NCI-H2081 (cell line): ENCODE results near the gene CRYL1.

Experiments used
- DNase-seq, 2 experiments: peaks; one replicate each; lab custom pipeline; 2025; lab: John Stamatoyannopoulos, UW

Gene CRYL1

DNA sequence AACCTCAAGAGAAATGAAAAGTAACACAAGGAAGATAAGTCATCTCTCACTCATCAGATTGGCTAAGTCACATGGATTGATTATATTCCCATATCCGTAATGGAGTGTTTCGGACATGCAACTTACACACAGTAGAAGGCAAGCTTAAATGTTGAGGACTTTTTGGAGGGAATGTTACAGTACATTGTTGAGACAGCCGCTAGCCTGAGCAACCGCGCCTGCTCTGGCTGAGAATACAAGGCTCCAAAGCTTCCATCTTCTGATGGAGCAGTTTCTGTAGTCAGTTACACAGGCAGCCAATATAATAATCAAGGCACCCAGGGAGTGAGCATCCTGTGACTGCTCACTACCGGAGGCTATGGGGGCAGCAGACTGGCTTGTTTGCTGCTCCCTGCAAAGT lies 1.0 kb upstream of the CRYL1 start:
- DNase-seq, result peak in 1 of 2 experiments; percentile 3

- peak in 1 of 2 experiments; percentile 10 for DNase-seq
Observed at GRCh38 chr13:20525144-20525600, 485 bp downstream of the CRYL1 start.

- DNase-seq, result no peak
Observed at GRCh38 chr13:20521364-20522115, 4.1 kb downstream of the CRYL1 start.

DNA sequence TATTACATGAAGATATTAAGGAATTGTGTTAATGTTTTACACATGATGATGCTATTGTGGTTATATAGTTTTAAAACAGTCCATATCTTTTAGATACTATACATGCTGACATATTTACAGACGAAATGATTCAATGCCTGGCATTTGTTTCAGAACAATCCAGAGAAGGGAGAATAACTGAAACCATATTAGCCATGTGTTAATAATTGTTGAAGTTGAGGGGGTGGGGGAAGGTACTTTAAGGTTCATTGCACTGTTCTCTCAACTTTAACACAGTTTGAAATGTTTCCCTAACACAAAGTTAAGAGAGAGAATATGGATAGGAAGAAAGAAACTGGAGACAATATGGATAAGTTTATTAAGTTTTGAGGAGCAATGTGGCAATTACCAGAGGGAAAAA lies 5.8 kb downstream of the CRYL1 start:
- DNase-seq, result no peak

- DNase-seq, result no peak
Observed at GRCh38 chr13:20518660-20519100, 7.0 kb downstream of the CRYL1 start.

- DNase-seq, result no peak
Observed at GRCh38 chr13:20514866-20515265, 10.8 kb downstream of the CRYL1 start.

DNA sequence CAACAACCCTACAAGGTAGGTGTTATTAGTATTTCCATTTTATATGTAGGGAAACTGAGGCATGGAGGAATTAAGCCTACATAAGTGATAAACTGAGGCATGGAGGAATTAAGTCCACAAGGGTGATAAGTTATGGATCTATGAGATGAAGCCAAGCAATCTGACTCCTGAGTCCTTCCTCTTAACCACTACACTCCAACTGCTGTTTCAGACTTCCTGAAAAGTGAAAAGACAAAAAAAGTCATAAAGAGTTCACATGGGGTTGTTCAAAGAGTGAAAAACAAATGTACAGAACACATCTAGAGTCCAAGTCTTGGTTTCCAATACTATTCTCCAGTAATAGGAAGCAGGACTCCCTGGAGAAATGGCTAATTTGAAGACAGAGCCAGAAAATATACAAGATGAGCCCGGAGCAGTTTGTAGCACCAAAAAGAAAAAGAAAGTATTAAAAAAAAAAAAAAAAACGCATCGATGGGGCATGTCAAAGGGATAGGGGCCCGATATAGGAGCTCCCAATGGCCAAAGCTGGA lies 12.1 kb downstream of the CRYL1 start:
- no peak for DNase-seq

DNA sequence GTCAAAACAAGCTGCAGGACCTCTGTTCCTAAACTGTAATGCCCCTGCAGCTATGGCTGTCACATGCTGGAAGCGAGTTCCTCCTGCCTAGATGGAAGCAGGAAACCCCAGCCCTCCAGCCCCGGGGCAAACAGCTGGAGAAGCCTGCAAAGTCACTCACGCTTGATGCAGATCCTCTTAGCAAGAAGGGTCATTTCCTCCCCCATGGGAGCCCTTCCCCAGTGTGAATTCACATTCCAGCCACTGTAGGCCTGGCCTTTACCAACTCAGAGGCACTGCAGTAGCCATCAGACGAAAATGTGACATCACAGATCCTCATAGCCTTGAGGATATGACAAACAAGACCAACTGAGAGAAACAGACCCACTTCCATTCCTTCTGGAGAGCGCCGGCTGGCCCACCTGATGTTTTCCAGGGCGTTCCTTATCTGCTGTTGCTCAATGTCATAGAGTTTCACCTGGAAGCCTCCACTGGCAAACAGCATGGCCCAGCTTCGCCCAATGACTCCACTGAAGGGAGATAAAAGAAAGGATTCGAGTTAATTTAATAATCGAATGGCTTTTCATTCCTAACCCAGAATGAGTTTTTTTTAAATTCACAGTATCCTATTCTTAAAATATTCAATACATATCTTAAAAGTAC lies 13.5 kb downstream of the CRYL1 start:
- no peak for DNase-seq

DNA sequence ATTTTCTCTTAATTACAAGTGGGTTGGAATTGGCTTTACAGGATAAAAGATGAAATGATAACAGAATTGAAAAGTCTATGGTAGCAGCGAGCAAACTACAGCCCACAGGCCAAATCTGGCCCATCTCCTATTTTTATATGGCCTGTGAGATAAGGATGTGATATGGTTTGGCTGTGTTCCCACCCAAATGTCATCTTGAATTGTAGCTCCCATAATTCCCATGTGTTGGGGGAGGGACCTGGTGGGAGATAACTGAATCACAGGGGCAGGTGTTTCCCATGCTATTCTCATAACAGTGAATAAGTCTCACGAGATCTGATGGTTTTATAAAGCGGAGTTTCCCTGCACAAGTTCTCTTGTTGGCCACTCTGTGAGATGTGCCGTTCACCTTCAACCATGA lies 19.0 kb downstream of the CRYL1 start:
- DNase-seq, result no peak

- no peak for DNase-seq
Observed at GRCh38 chr13:20505405-20506366, 20.0 kb downstream of the CRYL1 start.

DNA sequence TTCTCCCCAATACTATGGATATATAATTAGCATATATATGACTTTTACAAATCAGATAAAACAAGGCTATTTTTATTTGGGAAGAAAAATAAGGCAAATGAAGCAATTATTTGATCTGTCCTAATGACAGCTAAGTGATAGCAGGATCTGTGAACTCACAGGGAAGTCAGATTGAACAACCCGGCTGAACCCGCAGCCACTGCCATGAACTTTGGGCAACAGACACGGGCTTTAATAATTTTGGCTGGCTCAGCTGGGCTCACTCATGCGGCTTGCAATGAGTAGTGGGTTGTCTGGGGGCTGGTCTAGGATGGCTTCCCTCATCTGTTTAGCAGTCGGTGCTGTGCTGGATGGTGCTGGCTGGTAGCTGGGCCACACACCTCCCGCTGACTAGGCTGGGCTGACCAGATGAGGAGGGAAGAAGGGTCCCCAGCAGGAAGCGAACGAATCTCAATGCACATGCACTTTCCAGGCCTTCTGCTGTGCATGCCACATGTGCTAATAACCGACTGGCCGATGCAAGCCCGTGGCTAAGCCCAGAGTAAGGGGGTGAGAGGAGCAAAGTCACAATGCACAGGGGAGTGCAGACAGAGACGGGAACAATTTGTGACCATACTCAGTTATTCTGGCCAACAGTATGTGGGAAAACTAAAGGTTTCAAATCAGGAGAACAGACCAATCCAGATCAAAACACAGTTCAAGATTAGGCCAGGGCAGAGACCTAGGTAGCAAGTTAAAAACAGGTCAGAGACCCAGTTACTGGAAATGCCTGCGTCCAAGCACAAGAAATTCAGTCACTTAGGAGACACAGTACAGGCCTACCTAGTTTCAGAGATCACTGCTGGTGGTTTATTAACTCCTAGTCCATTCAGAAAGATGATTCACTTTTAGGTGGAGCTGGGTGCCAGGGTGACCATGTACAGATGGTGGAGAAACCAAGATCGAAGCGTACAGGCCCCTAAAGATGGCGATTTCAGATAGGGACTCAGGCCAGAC lies 22.3 kb downstream of the CRYL1 start:
- DNase-seq, result no peak

DNA sequence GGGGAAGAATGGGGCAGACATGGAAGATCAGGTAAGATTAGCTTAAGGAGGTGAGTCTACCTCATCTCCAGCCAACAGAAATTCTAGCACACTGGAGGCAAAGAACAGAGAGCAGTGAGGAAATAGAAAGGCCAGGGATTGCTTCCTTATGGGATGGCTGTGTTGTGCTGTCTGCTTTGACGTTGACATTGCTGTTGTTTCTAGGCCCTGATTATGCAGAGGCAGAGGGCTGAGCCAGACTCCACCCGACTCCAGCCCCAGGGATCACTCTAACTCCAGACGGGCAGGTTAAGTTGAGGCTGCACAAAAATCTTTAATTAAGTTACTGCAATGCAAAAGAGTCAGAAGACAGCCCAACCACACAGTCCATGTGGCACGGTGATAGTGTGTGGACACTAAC lies 24.1 kb downstream of the CRYL1 start:
- no peak for DNase-seq

DNA sequence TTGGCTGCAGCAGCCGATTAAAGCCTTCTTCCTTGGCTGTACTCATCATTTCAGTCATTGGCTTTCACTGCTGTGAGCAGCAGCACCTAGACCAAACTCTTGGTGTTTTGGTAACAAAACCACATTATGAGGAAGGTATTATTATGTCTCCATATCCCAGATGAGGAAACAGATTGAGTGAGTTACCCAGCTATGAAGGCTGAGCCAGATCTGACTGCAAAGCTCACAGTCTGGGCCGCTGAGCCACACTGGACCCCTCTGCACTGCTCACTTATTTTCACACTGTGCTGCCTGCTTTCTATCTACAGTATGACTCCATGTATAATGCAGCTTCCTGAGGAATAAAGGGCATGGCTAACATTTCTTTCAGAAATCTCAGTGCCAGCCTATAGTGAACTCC lies 24.5 kb downstream of the CRYL1 start:
- no peak for DNase-seq

DNA sequence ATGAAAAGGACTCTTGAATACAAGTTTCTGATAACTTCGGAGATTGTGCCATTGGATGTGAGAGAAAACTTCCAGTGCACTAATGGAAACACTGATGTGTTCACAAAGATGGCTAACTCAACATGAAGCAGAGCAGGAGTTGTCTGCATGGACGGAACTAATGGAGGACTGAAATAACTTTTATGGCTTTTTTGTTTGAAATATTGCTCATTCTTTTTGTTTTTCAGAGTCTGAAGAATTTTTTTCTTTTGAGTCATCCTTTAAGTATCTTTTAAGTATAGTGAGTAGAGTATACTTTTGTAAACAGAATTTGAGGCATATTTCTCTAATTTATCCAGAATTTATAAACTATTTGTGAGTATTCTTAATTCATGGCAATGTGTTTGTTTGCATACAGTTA lies 25.7 kb downstream of the CRYL1 start:
- DNase-seq, result no peak

DNA sequence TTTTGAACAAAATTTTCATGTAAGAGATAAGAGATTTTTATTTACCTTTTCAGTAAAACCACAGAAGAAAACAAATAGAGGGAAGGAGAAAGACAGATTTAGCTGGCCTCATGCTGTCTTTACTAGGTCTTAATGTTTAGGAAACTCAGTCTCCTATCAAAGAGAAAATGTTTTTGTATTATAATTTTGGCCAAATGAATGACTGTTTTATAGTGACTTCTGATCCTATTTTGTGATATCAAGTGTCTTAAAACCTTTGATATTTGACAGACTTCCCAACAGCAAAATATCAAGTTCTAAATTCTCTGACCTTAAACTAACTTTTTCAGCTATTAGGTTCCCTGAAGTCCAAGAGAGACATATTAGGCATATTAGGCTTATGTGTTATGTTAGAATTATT lies 27.0 kb downstream of the CRYL1 start:
- no peak for DNase-seq

- no peak for DNase-seq
Observed at GRCh38 chr13:20498129-20498528, 27.5 kb downstream of the CRYL1 start.

GRCh38 chr13:20497006-20497775 lies 28.5 kb downstream of the CRYL1 start:
- no peak for DNase-seq

DNA sequence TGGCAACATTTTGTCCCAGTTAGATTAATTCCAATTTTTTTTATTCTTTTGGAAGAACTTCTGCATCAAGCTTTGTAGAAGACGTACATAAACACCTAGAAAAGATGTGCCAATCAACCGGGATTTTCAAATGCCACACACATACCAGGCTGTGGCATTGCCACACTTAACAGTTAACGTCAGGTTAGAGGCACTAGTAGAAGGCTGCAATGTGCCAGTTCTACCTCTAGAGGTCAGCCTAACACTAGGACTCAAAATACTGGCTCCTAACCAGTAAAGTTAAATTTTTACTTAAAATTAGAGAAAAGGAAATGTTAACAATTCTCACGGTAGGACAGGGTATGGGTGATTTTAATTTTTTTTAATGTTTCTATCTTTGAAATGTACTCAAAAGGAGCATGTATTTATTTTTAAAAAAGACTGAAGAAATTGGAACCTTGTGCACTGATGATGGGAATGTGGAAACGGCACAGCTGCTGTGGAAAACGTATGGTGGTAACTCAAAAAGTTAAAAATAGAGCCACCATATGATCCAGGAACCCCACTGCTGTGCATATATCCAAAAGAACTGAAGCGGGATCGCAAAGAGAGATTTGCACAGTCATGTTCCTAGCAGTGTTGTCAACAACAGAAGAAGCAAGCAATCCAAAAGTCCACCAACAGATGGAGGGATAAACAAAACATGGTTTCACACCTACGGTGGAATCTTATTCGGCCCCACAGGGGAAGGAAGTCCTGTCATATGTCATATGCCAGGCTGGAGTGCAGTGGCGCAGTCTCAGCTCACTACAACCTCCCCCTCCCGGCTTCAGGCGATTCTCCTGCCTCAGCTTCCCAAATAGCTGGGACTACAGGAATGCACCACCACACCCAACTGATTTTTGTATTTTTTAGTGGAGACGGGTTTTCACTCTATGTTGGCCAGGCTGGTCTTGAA lies 30.3 kb downstream of the CRYL1 start:
- DNase-seq, result peak; percentile 20 to 44

- DNase-seq, result no peak
Observed at GRCh38 chr13:20494656-20495055, 31.0 kb downstream of the CRYL1 start.
